WTC11 (cell line): ENCODE results near the gene LOXL4. TPM values are rescaled to one million over a fixed set of nuclear protein-coding genes. Genes with fewer than 3 reads are reported as not detected.
"Not testable (repeated sequence)": the region's sequence is repeated elsewhere in the genome, so short reads cannot be mapped to it uniquely, and the experiment has no call there.

Experiments
- ATAC-seq: fragments of 200-7000 bp; cut with Tn5 transposase; 2 replicates; pipeline ENCODE4 v1.10.0; 2021; ENCODE audit warnings: mild to moderate bottlenecking, moderate library complexity
- CTCF ChIA-PET: fragments of 300-600 bp; sonication (Branson Sonifier 250); formaldehyde crosslinking; loops from one replicate; lab custom pipeline; 2021; ENCODE audit warnings: antibody characterized with exemption; lab: Charles Lee
- POLR2A ChIA-PET: fragments of 350-600 bp; sonication (Branson Sonifier 250); formaldehyde crosslinking; loops from one replicate; lab custom pipeline; 2021; ENCODE audit warnings: antibody characterized with exemption; lab: Charles Lee
- DNase-seq: peaks from one replicate; pipeline ENCODE4 v3.0.0; 2021; ENCODE audit warnings: low spot score
- H3K27ac Mint-ChIP-seq: 2 replicates; pipeline ENCODE4 v1.8.0; 2021; ENCODE audit warnings: mixed read lengths
- H3K27me3 Mint-ChIP-seq: 2 replicates; pipeline ENCODE4 v1.8.0; 2021; ENCODE audit warnings: low read depth, mild to moderate bottlenecking, moderate library complexity, mixed read lengths
- H3K36me3 Mint-ChIP-seq: 2 replicates; pipeline ENCODE4 v1.8.0; 2021; ENCODE audit warnings: mixed read lengths
- H3K4me1 Mint-ChIP-seq: 2 replicates; pipeline ENCODE4 v1.8.0; 2022; ENCODE audit warnings: mixed read lengths
- H3K4me3 Mint-ChIP-seq: 2 replicates; pipeline ENCODE4 v1.8.0; 2021; ENCODE audit warnings: mild to moderate bottlenecking, moderate library complexity, mixed read lengths
- H3K9me3 Mint-ChIP-seq: 2 replicates; pipeline ENCODE4 v1.8.0; 2021; ENCODE audit warnings: mixed read lengths
- ARID4B ChIP-seq: sonication (generic); formaldehyde crosslinking; IDR thresholded peaks from 2 replicates; pipeline ENCODE4 v1.8.0; 2023; ENCODE audit warnings: missing genetic modification reagents, mild to moderate bottlenecking, borderline replicate concordance
- ATF3 ChIP-seq: sonication (generic); formaldehyde crosslinking; conservative IDR thresholded peaks from 2 replicates; pipeline ENCODE4 v1.8.1; 2022; ENCODE audit warnings: mild to moderate bottlenecking, missing genetic modification reagents
- ATF6 ChIP-seq: sonication (generic); formaldehyde crosslinking; IDR thresholded peaks from 2 replicates; pipeline ENCODE4 v1.8.1; 2023; ENCODE audit warnings: mild to moderate bottlenecking, missing genetic modification reagents
- JUN ChIP-seq: sonication (generic); formaldehyde crosslinking; IDR thresholded peaks from 2 replicates; pipeline ENCODE4 v1.8.0; 2023; ENCODE audit warnings: mild to moderate bottlenecking, missing genetic modification reagents
- NR1H2 ChIP-seq: sonication (generic); formaldehyde crosslinking; IDR thresholded peaks from 2 replicates; pipeline ENCODE4 v1.9.0; 2021; ENCODE audit warnings: mild to moderate bottlenecking, moderate library complexity, missing genetic modification reagents
- PRRX2 ChIP-seq: fragments of 250-450 bp; sonication (Bioruptor Pico); IDR thresholded peaks from 2 replicates; pipeline ENCODE4 v1.8.0; 2021; ENCODE audit warnings: mild to moderate bottlenecking
- SMAD3 ChIP-seq: sonication (generic); formaldehyde crosslinking; IDR thresholded peaks from 2 replicates; pipeline ENCODE4 v1.8.0; 2022; ENCODE audit warnings: missing genetic modification reagents, mild to moderate bottlenecking, borderline replicate concordance
- TP53 ChIP-seq: sonication (generic); formaldehyde crosslinking; IDR thresholded peaks from 2 replicates; pipeline ENCODE4 v1.8.1; 2023; ENCODE audit warnings: mild to moderate bottlenecking, missing genetic modification reagents
- ZBTB21 ChIP-seq: sonication (generic); formaldehyde crosslinking; IDR thresholded peaks from 2 replicates; pipeline ENCODE4 v1.8.1; 2023; ENCODE audit warnings: mild to moderate bottlenecking, missing genetic modification reagents, borderline replicate concordance
- ZMAT4 ChIP-seq: fragments of 250-450 bp; sonication (Bioruptor Pico); IDR thresholded peaks from 2 replicates; pipeline ENCODE4 v1.9.0; 2021; ENCODE audit warnings: mild to moderate bottlenecking
- ZNF423 ChIP-seq: fragments of 250-450 bp; sonication (Bioruptor Pico); IDR thresholded peaks from 2 replicates; pipeline ENCODE4 v2.1.2; 2022; ENCODE audit warnings: mild to moderate bottlenecking, moderate library complexity
- total RNA-seq: library from RNA; stranded (reverse); gene quantifications from 3 replicates; pipeline ENCODE4 v1.2.3, GENCODE V29; 2021
- TF ChIP-seq, protein P1 (sequence below): sonication (generic); formaldehyde crosslinking; IDR thresholded peaks from 2 replicates; pipeline ENCODE4 v1.8.0; 2023; ENCODE audit warnings: mild to moderate bottlenecking, missing genetic modification reagents
- TF ChIP-seq, protein P2 (sequence below): fragments of 250-450 bp; sonication (Bioruptor Pico); IDR thresholded peaks from 2 replicates; pipeline ENCODE4 v1.9.0; 2021; ENCODE audit warnings: mild to moderate bottlenecking

Gene LOXL4
- total RNA-seq, 1 experiment from 2014 or later = 0.35 TPM

DNA sequence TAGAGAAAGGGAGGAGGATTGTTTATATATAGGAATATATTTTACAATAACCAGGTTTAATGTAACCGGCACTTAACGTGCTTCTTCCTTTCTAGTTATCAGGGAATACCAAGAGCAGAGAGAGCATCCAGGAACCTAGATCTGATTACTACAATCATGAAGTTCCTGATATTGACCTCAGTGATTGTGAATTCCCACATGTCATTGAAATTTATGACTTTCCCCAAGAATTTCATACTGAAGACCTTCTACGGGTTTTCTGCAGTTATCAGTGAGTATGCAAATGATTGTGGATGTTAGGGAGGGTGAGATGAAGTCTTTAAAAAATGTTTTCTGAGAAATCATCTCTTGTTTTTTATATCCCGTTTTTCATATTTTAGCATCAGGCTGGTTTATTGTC lies 36.6 kb downstream of the LOXL4 start:
- peaks cover 4% of the 10 kb centered on the region; the same call in 1 of the 2 replicates for H3K4me1 Mint-ChIP-seq
- TF ChIP-seq PRRX2 = no peak
- TF ChIP-seq ATF3 (CRISPR knock-in tag) = no peak
- TF ChIP-seq ZMAT4 (CRISPR knock-in tag) = no peak
- TF ChIP-seq ZNF423 = no peak
- H3K27me3 Mint-ChIP-seq = no peaks in the 10 kb centered on the region; the same call in 1 of the 2 replicates

DNA sequence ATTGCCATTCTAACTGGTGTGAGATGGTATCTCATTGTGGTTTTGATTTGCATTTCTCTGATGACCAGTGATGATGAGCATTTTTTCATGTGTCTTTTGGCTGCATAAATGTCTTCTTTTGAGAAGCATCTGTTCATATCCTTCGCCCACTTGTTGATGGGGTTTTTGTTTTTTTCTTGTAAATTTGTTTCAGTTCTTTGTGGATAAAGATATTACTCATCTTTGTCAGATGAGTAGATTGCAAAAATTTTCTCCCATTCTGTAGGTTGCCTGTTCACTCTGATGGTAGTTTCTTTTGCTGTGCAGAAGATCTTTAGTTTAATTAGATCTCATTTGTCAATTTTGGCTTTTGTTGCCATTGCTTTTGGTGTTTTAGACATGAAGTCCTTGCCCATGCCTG lies 39.7 kb downstream of the LOXL4 start:
- H3K4me1 Mint-ChIP-seq, H3K4me3 Mint-ChIP-seq, H3K36me3 Mint-ChIP-seq, ATAC-seq, H3K27ac Mint-ChIP-seq, CTCF ChIA-PET, POLR2A ChIA-PET, DNase-seq, H3K27me3 Mint-ChIP-seq: not testable (repeated sequence)
- peaks cover 17% of the 10 kb centered on the region for H3K9me3 Mint-ChIP-seq

More for the DNA sequence above, 36.6 kb downstream of the LOXL4 start:
- Mint-ChIP-seq H3K36me3 (peaks cover 13% of the 10 kb centered on the region), H3K9me3 (peaks cover 14% of the 10 kb centered on the region), H3K27ac (no peak overlapping the region), H3K4me3 (no peak overlapping the region)
- ChIA-PET POLR2A (interaction anchor here (0.6 kb wide), 1 partner anchor 100 kb away, joined by 3 read pairs; no protein-coding TSS in a partner anchor), CTCF (no interaction called here)
- ATAC-seq (no peak), DNase-seq (no peak)

DNA sequence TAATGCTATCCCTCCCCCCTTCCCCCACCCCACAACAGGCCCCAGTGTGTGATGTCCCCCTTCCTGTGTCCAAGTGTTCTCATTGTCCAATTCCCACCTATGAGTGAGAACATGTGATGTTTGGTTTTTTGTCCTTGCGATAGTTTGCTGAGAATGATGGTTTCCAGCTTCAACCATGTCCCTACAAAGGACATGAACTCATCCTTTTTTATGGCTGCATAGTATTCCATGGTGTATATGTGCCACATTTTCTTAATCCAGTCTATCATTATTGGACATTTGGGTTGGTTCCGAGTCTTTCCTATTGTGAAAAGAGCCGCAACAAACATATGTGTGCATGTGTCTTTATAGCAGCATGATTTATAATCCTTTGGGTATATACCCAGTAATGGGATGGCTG lies 40.3 kb downstream of the LOXL4 start:
- H3K27me3 Mint-ChIP-seq, CTCF ChIA-PET, H3K4me1 Mint-ChIP-seq, H3K4me3 Mint-ChIP-seq, H3K27ac Mint-ChIP-seq, ATAC-seq, H3K36me3 Mint-ChIP-seq, POLR2A ChIA-PET, DNase-seq: not testable (repeated sequence)
- H3K9me3 Mint-ChIP-seq = peaks cover 17% of the 10 kb centered on the region

DNA sequence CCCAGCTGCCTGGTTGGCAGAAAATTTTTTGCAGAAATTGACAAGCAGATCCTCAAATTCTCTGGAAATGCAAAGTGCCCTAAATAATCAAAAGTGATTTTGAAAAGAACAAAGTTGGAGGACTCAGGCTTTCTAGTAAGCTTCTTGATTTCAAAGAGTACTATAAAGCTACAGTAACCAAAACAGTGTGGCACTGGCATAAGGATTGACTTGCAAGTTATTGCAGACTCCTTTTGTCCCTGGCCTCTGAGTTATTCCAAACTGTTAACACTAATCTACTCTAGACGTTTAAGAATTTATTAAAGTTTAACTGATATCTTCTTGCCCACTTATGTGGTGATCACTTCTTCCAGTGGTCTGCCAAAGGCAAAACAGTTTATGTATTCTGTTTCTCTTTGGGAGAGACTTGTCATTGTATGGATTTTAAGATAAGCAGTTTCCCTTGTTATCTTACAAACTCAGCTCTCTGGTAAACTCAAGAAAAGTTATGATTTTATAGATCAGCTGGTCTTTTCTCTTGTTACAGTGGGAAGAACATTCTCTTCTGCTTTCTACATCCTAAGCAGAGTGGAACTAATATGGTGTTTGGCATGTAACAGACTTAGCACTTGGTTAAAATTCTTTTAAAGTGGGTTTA lies 41.4 kb downstream of the LOXL4 start:
- DNase-seq (no peak), ATAC-seq (no peak)
- ChIA-PET POLR2A (no interaction called here), CTCF (no interaction called here)
- Mint-ChIP-seq H3K27ac (no peak overlapping the region), H3K9me3 (peaks cover 17% of the 10 kb centered on the region), H3K4me3 (no peak overlapping the region), H3K4me1 (peaks cover 7% of the 10 kb centered on the region; the same call in 1 of the 2 replicates), H3K36me3 (peaks cover 5% of the 10 kb centered on the region; the same call in 1 of the 2 replicates), H3K27me3 (no peaks in the 10 kb centered on the region; the same call in 1 of the 2 replicates)
- TF ChIP-seq TP53 (CRISPR knock-in tag) (no peak), ZBTB21 (CRISPR knock-in tag) (no peak), ATF6 (no peak), SMAD3 (CRISPR knock-in tag) (no peak), JUN (CRISPR knock-in tag) (no peak), ARID4B (no peak), NR1H2 (CRISPR knock-in tag) (no peak), ZMAT4 (CRISPR knock-in tag) (no peak)
- TF ChIP-seq, protein P1, sequence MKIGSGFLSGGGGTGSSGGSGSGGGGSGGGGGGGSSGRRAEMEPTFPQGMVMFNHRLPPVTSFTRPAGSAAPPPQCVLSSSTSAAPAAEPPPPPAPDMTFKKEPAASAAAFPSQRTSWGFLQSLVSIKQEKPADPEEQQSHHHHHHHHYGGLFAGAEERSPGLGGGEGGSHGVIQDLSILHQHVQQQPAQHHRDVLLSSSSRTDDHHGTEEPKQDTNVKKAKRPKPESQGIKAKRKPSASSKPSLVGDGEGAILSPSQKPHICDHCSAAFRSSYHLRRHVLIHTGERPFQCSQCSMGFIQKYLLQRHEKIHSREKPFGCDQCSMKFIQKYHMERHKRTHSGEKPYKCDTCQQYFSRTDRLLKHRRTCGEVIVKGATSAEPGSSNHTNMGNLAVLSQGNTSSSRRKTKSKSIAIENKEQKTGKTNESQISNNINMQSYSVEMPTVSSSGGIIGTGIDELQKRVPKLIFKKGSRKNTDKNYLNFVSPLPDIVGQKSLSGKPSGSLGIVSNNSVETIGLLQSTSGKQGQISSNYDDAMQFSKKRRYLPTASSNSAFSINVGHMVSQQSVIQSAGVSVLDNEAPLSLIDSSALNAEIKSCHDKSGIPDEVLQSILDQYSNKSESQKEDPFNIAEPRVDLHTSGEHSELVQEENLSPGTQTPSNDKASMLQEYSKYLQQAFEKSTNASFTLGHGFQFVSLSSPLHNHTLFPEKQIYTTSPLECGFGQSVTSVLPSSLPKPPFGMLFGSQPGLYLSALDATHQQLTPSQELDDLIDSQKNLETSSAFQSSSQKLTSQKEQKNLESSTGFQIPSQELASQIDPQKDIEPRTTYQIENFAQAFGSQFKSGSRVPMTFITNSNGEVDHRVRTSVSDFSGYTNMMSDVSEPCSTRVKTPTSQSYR (CRISPR knock-in tag) = no peak
- TF ChIP-seq, protein P2, sequence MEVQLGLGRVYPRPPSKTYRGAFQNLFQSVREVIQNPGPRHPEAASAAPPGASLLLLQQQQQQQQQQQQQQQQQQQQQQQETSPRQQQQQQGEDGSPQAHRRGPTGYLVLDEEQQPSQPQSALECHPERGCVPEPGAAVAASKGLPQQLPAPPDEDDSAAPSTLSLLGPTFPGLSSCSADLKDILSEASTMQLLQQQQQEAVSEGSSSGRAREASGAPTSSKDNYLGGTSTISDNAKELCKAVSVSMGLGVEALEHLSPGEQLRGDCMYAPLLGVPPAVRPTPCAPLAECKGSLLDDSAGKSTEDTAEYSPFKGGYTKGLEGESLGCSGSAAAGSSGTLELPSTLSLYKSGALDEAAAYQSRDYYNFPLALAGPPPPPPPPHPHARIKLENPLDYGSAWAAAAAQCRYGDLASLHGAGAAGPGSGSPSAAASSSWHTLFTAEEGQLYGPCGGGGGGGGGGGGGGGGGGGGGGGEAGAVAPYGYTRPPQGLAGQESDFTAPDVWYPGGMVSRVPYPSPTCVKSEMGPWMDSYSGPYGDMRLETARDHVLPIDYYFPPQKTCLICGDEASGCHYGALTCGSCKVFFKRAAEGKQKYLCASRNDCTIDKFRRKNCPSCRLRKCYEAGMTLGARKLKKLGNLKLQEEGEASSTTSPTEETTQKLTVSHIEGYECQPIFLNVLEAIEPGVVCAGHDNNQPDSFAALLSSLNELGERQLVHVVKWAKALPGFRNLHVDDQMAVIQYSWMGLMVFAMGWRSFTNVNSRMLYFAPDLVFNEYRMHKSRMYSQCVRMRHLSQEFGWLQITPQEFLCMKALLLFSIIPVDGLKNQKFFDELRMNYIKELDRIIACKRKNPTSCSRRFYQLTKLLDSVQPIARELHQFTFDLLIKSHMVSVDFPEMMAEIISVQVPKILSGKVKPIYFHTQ (CRISPR knock-in tag) = no peak
